ENCODE results near the gene WDR76.
A peak's percentile ranks its signal among the peaks of the same experiment; 100 is the strongest.

Gene WDR76

DNA sequence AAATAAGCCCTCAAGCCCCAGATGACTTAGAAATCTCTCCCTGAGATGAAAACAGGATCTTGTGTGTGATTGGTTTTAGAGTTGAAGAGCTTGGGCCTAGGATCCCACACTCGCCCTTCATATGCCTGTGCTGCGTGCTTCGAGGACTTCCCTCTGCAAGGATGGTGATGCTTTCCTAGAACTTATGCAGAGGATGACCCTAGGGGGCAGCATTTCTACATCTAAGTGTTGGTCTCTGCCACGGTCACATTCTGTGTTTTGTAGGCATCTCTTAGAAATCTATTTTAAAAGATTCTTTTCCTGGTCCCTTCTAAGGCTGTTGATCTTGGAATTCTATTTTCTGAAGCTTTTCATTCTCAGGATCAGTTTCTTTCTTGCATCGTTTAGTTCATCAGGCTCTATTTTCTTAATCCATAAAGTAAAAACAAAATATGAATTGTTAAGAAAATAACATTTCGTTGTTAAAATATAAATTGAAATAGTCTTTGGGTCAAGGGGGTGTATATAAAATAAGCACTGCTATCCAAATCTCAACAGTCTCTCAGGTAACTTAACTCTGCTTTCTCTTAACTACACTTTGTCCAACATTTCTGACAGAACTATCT is 45.7 kb downstream of the WDR76 start:
- TF ChIP-seq, protein P1, sequence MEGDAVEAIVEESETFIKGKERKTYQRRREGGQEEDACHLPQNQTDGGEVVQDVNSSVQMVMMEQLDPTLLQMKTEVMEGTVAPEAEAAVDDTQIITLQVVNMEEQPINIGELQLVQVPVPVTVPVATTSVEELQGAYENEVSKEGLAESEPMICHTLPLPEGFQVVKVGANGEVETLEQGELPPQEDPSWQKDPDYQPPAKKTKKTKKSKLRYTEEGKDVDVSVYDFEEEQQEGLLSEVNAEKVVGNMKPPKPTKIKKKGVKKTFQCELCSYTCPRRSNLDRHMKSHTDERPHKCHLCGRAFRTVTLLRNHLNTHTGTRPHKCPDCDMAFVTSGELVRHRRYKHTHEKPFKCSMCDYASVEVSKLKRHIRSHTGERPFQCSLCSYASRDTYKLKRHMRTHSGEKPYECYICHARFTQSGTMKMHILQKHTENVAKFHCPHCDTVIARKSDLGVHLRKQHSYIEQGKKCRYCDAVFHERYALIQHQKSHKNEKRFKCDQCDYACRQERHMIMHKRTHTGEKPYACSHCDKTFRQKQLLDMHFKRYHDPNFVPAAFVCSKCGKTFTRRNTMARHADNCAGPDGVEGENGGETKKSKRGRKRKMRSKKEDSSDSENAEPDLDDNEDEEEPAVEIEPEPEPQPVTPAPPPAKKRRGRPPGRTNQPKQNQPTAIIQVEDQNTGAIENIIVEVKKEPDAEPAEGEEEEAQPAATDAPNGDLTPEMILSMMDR (conservative IDR thresholded peaks at IDR 0.05; ENCODE audit: low read depth, low read length): peak; percentile 79
- H3K4me3 ChIP-seq (ENCODE audit: low read depth, low read length): no peak overlapping the region
- peak; percentile 92 for DNase-seq (ENCODE audit: low read depth)

DNA sequence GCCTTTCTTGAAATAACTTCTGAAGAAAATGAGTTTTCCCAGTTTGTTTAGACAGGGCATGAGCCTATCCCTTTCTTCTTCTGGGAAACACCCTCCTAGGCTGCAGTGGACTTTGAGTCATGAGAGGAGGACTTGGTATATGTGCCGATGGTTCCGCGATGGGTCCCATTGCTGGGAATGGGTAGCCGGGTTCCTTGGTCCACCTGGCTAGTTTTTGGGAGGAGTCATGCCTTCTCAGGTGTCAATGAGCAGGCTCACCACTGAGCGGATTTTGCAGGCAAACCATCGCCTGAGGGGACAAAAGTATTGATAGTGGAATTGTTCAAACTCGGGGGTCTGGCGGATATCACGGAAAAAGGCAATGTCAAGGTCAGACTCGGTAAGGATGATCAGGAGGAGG is 46.8 kb downstream of the WDR76 start:
- no peak overlapping the region for H3K4me3 ChIP-seq (ENCODE audit: low read depth, low read length)
- no peak for DNase-seq (ENCODE audit: low read depth)
- TF ChIP-seq, protein P1 (conservative IDR thresholded peaks at IDR 0.05; ENCODE audit: low read depth, low read length): no peak

DNA sequence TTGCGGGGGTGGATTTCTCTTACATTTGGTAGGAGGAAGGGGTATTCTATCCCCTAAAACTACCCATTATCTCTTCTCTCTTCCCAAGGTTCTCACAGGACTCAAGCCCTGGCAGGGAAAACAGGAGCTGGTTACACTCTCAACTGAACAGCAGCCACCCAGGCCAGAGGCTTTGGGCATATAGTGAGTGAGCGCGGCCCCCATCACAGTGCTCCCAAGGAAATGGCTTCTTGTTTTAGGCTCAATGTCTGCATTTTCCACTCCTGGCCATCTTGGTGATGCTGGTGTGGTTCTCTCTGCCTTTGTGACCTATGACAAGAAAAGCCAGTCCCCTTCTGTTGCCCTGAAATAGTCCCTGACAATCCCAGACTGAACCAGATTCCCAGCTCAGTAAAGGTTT is 50.1 kb downstream of the WDR76 start:
- H3K4me3 ChIP-seq (ENCODE audit: low read depth, low read length): no peak overlapping the region
- TF ChIP-seq, protein P1 (conservative IDR thresholded peaks at IDR 0.05; ENCODE audit: low read depth, low read length): no peak
- DNase-seq (ENCODE audit: low read depth): no peak

DNA sequence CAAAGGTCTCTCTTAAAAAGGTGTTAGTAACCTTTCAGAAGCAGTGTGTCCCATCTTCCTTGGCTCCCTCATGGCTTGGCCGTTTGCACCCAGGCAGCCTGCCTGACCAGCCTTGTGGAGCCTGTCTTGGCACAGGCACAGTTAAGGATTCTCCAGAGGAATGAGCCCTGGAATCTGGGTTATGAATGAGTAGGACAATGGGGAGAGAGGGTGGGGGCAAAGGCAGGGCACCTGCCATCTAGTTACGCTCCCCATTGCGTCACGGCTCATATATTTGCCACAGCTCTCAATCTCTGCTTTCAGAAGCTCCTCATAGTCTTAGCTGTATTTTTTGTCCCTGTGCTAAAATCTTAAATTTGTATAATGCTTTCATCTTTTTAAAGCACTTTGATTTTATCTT is 50.6 kb downstream of the WDR76 start:
- TF ChIP-seq, protein P1 (conservative IDR thresholded peaks at IDR 0.05; ENCODE audit: low read depth, low read length): no peak
- H3K4me3 ChIP-seq (ENCODE audit: low read depth, low read length): no peak overlapping the region
- DNase-seq (ENCODE audit: low read depth): no peak

DNA sequence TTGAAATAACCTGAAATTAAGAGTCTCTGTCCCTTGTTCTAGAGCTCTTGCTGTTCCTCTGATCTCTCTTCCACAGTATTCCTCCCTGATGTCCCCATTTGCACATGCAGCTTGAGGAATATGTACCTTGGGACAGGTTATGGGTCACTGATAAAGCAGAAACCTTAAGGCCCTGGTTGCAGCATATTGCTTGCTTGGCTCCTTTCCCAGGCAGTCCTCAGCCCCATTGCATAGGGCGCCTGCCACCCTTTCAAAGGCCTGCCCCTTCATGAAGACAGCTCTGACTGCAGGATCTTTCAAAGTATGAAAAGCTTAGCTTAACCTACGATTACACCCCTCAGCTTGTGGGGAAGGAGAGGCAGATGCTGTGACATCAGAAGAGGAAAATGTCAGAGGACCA is 51.6 kb downstream of the WDR76 start:
- no peak for DNase-seq (ENCODE audit: low read depth)
- no peak overlapping the region for H3K4me3 ChIP-seq (ENCODE audit: low read depth, low read length)
- TF ChIP-seq, protein P1 (conservative IDR thresholded peaks at IDR 0.05; ENCODE audit: low read depth, low read length): no peak

DNA sequence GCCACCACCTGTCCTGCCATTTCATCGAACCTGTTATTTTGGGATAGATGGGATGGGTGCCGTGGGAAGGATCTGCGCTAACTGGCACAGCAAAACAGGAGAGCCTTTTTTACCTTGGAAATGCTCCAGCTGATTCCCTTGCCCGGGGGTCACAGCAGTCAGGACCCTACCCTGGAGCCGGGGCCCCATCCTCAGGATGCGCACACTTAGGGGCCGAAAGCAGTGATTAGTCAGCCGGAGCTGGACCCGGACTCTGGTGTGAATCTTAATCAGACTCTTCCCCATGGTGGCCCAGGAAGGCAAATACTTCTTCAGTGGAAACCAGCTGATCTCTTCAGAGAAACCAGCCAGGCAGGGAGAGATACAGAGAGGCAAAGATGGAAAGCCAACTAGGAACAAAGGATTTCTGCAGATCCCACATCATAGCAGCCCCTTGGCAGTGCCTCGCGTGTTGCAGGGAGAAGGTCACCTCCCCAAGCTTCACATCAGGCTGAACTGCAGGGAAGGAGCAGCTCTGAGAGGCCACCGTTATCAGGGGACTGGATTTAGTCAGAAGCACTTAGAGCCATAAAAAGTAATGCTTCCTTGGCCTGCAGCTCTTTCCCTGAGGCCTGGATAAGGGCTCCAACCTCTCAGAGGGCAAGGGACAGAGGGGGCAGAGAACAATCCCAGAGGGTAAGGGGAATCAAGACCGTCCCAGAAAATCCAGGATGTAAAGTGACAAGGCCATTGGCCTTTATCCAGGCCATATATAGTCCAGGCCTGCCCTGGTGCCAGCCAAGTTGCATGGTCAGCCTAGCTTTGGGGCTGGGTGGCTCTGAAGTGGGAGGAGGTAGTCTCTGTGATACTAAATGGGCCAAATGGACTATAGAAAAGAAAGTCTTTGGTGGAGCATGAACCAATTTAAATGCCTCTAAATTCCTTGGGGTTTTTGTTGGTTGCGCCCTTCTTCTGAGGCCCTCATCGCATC is 52.9 kb downstream of the WDR76 start:
- no peak for DNase-seq (ENCODE audit: low read depth)
- TF ChIP-seq, protein P1 (conservative IDR thresholded peaks at IDR 0.05; ENCODE audit: low read depth, low read length): no peak
- H3K4me3 ChIP-seq (ENCODE audit: low read depth, low read length): no peak overlapping the region

Data from choroid plexus epithelial cell (primary cell).